Measurements from ENCODE around the gene CEACAM7.

Gene CEACAM7

DNA sequence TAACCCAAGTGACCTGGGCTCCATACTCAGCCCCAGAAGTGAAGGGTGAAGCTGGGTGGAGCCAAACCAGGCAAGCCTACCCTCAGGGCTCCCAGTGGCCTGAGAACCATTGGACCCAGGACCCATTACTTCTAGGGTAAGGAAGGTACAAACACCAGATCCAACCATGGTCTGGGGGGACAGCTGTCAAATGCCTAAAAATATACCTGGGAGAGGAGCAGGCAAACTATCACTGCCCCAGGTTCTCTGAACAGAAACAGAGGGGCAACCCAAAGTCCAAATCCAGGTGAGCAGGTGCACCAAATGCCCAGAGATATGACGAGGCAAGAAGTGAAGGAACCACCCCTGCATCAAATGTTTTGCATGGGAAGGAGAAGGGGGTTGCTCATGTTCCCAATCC is 6.1 kb upstream of the CEACAM7 start:
- no peak overlapping the region for H3K27ac Mint-ChIP-seq

DNA sequence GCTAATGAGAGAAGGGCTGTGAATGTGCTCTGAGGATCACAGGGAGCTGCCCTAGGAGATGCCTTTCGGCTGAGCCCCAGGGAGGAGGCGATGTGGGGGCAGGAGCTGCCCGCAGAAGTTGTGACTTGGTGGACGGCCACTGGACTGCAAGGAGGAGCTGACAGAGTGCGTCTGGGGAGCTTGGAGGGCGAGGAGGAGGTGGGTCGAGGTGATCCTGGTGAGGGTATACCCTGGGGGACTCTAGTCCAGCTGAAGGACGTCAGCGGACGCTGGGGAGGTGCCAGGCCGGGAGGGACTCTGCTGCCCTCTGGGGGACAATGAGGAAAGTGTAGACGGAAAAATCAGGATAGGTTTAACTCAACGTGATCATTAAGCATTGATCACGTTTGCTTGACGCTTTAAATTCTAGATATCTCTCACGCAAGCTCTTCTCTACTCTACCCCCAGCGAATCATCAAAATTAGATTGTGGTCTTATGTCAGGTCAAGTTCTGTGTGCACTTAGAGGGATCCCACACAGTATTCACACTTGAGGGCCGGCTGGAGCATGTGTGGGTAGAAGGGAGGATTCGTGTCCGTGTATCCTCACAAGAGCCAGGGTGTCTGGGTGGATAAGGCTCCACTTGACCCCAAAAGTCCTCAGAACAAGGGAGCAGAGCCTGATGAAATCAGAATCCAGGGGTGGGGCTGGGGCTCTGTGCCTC is 3.3 kb upstream of the CEACAM7 start:
- Mint-ChIP-seq H3K27me3 (ENCODE audit: low read depth) (no peaks in the 10 kb centered on the region), H3K4me3 (no peak overlapping the region), H3K9me3 (peaks cover 47% of the 10 kb centered on the region), H3K4me1 (no peaks in the 10 kb centered on the region), H3K36me3 (ENCODE audit: low read depth) (no peaks in the 10 kb centered on the region), H3K27ac (no peak overlapping the region)
- TF ChIP-seq, protein P1, sequence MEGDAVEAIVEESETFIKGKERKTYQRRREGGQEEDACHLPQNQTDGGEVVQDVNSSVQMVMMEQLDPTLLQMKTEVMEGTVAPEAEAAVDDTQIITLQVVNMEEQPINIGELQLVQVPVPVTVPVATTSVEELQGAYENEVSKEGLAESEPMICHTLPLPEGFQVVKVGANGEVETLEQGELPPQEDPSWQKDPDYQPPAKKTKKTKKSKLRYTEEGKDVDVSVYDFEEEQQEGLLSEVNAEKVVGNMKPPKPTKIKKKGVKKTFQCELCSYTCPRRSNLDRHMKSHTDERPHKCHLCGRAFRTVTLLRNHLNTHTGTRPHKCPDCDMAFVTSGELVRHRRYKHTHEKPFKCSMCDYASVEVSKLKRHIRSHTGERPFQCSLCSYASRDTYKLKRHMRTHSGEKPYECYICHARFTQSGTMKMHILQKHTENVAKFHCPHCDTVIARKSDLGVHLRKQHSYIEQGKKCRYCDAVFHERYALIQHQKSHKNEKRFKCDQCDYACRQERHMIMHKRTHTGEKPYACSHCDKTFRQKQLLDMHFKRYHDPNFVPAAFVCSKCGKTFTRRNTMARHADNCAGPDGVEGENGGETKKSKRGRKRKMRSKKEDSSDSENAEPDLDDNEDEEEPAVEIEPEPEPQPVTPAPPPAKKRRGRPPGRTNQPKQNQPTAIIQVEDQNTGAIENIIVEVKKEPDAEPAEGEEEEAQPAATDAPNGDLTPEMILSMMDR (IDR thresholded peaks at IDR 0.05; ENCODE audit: unreplicated experiment in 3 of 3), result no peak

More for the DNA sequence above, 6.1 kb upstream of the CEACAM7 start:
- Mint-ChIP-seq H3K4me1 (no peaks in the 10 kb centered on the region), H3K9me3 (peaks cover 45% of the 10 kb centered on the region), H3K27me3 (ENCODE audit: low read depth) (no peaks in the 10 kb centered on the region), H3K36me3 (ENCODE audit: low read depth) (no peaks in the 10 kb centered on the region), H3K4me3 (no peak overlapping the region)
- TF ChIP-seq, protein P1 (IDR thresholded peaks at IDR 0.05; ENCODE audit: unreplicated experiment in 3 of 3), result no peak

DNA sequence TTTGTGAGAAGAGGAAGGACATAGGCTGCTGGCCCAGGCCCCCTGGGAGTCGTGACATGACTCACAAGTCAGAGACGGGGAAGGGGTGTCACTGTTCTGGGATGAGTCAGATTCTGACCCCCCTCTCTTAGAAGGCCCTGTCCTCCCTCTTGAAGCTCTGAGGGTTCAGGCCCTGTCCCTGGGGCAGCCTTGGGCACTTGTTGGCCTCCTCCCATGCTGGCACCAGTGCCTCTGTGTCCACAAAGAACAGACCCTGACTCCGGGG is 2.7 kb upstream of the CEACAM7 start:
- peaks cover 43% of the 10 kb centered on the region for H3K9me3 Mint-ChIP-seq
- H3K36me3 Mint-ChIP-seq (ENCODE audit: low read depth), result no peaks in the 10 kb centered on the region
- H3K27me3 Mint-ChIP-seq (ENCODE audit: low read depth), result no peaks in the 10 kb centered on the region
- H3K4me3 Mint-ChIP-seq, result no peak overlapping the region
- no peak overlapping the region for H3K27ac Mint-ChIP-seq
- TF ChIP-seq, protein P1 (IDR thresholded peaks at IDR 0.05; ENCODE audit: unreplicated experiment in 3 of 3), result no peak
- no peaks in the 10 kb centered on the region for H3K4me1 Mint-ChIP-seq

DNA sequence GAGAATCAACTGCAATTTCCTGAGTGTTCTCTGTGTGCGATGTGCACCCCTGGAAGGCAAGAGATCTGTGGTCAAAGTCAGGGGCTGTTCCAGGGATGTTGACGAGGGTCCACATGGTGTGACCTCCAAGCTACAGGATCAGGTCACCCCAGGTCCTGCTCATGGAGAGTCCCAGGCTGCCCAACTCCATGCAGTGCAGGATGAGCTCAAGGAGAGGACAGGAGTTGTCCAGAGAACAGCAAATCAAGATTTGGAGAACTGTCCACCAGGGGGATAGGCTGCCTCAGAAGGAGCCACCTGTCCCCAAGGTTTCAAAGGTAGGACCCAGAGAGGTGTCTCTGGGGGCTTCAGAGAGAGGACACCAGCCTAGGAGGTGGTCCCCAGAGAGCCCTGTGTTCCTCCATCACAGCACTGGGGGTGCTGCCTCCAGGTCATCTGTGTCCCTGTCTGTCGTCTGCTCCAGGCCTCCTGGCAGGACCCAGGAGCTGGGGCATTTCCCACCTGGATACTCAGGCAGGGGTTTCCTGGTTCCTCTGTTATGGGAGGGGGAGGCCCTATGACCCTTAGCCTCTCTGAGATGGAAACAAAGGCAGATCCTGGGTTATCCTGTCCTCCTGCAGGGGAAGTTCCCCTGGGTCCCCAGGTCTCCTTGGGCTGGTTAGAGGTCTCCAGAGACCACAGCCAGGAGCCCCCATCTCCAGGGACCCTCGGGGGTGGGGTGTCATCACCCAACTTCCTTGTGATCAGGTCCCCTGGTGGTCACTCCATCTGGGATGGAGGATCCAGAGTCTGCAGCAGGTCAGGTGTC is 2.1 kb upstream of the CEACAM7 start:
- no peaks in the 10 kb centered on the region for H3K36me3 Mint-ChIP-seq (ENCODE audit: low read depth)
- H3K27me3 Mint-ChIP-seq (ENCODE audit: low read depth), result no peaks in the 10 kb centered on the region

DNA sequence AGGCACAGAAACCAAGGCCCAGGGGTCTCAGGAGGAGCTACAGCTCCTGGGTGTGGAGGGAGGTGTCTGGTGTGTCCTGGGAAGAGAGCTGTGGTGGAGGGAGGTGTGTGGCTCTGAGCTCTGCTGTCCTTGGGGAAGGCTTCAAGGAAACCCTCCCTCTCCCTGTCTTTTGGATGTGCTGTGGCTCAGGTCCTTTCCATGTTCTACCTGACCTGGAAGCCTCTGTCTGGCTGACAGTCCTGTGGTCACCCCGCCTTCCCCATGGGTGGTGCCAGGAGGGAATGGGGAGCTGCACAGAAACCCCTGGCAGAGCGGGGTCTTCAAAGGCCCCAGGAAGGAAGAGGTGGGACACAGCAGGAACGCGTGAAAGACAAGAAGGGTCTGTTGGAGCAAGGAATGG is 617 bp upstream of the CEACAM7 start:
- Mint-ChIP-seq H3K27me3 (ENCODE audit: low read depth) (no peaks in the 10 kb centered on the region), H3K4me3 (no peak overlapping the region), H3K9me3 (peaks cover 51% of the 10 kb centered on the region), H3K27ac (no peak overlapping the region), H3K36me3 (ENCODE audit: low read depth) (no peaks in the 10 kb centered on the region), H3K4me1 (no peaks in the 10 kb centered on the region)
- TF ChIP-seq, protein P1 (IDR thresholded peaks at IDR 0.05; ENCODE audit: unreplicated experiment in 3 of 3), result no peak

More for the DNA sequence above, 2.1 kb upstream of the CEACAM7 start:
- Mint-ChIP-seq H3K4me3 (no peak overlapping the region), H3K9me3 (peaks cover 43% of the 10 kb centered on the region), H3K4me1 (no peaks in the 10 kb centered on the region), H3K27ac (no peak overlapping the region)
- TF ChIP-seq, protein P1 (IDR thresholded peaks at IDR 0.05; ENCODE audit: unreplicated experiment in 3 of 3), result no peak

DNA sequence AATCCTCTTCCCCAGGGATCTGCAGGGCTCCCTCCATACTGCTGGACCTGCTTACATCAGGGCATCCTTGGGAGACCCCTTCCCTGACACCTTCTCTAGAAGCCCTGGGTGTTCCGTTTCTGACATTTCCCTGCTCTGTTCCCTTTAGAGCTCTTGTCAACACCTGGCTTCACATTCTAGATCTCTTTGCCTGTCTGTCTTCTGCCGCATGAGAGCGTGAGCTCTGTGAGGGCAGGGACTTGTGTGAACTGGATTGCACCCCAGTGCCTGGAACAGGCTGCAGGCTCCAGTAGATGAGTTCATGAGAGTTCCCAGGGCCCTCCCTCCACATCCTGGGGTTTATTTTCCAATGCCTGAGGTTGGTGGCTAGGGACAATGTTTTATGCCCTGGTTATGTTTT is 651 bp downstream of the CEACAM7 start:
- no peak overlapping the region for H3K4me3 Mint-ChIP-seq
- peaks cover 5% of the 10 kb centered on the region for H3K27me3 Mint-ChIP-seq (ENCODE audit: low read depth)
- TF ChIP-seq, protein P1 (IDR thresholded peaks at IDR 0.05; ENCODE audit: unreplicated experiment in 3 of 3), result no peak
- no peaks in the 10 kb centered on the region for H3K4me1 Mint-ChIP-seq
- H3K36me3 Mint-ChIP-seq (ENCODE audit: low read depth), result no peaks in the 10 kb centered on the region
- no peak overlapping the region for H3K27ac Mint-ChIP-seq
- peaks cover 49% of the 10 kb centered on the region for H3K9me3 Mint-ChIP-seq

All from nephron (organoid).